Retinal pigment epithelial cell (primary cell): ENCODE results near the gene HSPG2.
"Not testable (repeated sequence)": the region's sequence is repeated elsewhere in the genome, so short reads cannot be mapped to it uniquely, and the experiment has no call there.

Experiments
- DNase-seq: peaks from one replicate; pipeline ENCODE4 v3.0.0-alpha.2; 2010; ENCODE audit warnings: low read depth
- H3K4me3 ChIP-seq: 2 replicates; pipeline ENCODE4 v1.5.1; 2011; ENCODE audit warnings: mild to moderate bottlenecking, low read length, control low read depth, moderate library complexity
- TF ChIP-seq, protein P1 (sequence below): conservative IDR thresholded peaks from 2 replicates; pipeline ENCODE4 v1.5.1; 2011; ENCODE audit warnings: low read depth, low read length, control low read depth, inconsistent platforms

HSPG2 gene

GRCh38 chr1:21924503-21925005 is 12.6 kb downstream of the HSPG2 start:
- TF ChIP-seq, protein P1, sequence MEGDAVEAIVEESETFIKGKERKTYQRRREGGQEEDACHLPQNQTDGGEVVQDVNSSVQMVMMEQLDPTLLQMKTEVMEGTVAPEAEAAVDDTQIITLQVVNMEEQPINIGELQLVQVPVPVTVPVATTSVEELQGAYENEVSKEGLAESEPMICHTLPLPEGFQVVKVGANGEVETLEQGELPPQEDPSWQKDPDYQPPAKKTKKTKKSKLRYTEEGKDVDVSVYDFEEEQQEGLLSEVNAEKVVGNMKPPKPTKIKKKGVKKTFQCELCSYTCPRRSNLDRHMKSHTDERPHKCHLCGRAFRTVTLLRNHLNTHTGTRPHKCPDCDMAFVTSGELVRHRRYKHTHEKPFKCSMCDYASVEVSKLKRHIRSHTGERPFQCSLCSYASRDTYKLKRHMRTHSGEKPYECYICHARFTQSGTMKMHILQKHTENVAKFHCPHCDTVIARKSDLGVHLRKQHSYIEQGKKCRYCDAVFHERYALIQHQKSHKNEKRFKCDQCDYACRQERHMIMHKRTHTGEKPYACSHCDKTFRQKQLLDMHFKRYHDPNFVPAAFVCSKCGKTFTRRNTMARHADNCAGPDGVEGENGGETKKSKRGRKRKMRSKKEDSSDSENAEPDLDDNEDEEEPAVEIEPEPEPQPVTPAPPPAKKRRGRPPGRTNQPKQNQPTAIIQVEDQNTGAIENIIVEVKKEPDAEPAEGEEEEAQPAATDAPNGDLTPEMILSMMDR: no peak
- no peak for DNase-seq
- no peak overlapping the region for H3K4me3 ChIP-seq

- TF ChIP-seq, protein P1: no peak
- DNase-seq: no peak
- H3K4me3 ChIP-seq: no peak overlapping the region
These were observed 14.8 kb downstream of the HSPG2 start for GRCh38 chr1:21922090-21923013.

DNA sequence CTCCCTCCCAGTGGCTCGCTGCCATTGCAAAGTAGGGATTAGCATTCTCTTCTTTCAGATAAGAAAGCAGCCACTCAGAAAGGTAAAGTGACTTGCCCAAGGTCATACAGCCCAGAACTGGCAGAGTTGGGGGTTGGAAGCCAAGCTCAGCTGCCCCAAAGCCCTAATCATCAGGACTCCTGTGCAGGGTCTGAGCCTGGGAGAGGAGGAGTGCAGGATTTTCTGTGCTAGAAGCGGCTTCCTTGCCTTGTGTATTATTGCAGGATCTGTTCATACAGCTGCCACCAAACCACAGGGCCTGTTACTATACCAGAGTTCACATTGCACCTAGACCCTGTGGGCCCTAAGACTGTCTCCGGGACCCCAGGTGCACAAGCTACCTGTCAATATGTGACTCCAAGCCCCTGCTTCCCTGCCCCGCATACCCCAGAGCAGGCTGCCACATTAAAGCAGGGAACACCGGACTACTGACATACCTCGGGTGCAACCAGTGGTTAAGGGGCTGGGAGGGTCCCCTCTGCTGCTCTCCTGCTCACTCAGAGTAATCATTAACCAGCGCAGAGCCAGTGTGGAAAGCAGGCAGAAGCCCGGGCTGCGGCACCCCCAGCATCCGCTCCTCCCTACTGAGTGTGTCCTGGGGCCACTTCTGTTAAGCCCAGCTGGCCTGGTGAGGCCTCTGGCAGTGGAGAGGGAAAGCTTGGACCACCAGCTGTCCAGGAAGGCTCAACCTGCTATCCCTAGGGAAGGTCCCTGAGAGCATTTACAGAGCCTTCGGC is 15.8 kb downstream of the HSPG2 start:
- no peak overlapping the region for H3K4me3 ChIP-seq
- no peak for DNase-seq
- TF ChIP-seq, protein P1: no peak

DNA sequence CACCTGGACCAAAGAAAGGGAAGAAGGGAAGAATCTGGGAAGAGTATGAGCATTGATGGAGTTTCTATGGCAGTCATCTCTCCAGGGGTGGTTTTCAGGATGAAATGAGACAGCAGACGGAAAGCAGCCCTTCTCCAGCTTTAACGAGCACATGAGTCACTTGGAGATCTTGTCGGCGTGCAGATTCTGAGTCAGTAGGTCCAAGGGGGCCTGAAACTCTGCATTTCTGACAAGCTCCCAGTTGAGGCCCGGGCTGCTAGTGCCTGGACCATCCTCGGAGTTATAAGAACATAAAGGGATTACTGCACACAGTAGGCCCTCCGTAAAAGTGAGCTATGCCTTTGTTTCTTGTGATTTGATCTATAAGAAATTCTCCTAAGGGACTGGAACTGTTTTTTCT is 17.6 kb downstream of the HSPG2 start:
- no peak overlapping the region for H3K4me3 ChIP-seq
- DNase-seq: no peak
- TF ChIP-seq, protein P1: no peak

- not testable (repeated sequence) for H3K4me3 ChIP-seq, DNase-seq
These were observed 19.9 kb downstream of the HSPG2 start for GRCh38 chr1:21917239-21917631.

DNA sequence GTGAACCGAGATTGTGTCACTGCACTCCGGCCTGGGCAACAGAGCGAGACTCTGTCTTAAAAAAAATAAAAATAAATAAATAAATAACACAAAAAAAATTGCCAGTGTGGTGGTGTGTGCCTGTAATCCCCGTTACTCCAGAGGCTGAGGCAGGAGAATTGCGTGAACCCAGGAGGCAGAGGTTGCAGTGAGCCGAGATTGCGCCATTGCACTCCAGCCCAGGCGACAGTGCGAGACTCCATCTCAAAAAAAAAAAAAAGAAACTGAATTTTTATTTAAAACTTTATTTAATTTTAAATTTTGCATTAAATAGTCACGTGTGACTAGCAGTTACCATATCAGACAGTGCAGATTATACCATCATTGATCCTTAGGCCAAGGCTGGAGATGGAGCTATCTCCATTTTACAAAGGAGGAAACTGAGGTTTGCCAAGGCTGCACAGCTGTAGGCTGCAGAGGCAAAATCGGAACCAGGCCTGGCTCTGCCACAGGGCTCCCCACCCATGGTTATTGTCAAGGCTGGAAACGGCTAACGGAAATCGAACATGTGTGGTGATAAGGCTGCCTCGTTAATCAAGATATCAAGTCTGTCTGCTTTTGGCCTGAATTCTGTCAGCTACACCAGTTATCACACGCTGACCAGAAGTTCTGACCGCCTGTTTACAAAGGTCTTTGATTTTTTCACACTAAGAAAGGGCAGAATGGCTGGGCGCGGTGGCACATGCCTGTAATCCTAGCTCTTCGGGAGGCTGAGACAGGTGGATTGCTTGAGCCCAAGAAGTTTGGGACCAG is 20.5 kb downstream of the HSPG2 start:
- TF ChIP-seq, protein P1: no peak
- H3K4me3 ChIP-seq: no peak overlapping the region
- DNase-seq: no peak
